Stomach (tissue), 4 donors: ENCODE measurements around the gene IQSEC1.

Source experiments
- CTCF ChIP-seq, 7 experiments: fragments of 450-650 bp in 4 of 7; fragments of 200-600 bp in 3 of 7; sonication (generic) in 3 of 7; IDR thresholded peaks; one replicate each; pipeline ENCODE4 v1.5.1; 2016 to 2019; ENCODE audit warnings: antibody characterized with exemption in 7 of 7, control low read depth in 2 of 7, mild to moderate bottlenecking in 1 of 7
- POLR2A ChIP-seq, 4 donors: fragments of 450-650 bp; IDR thresholded peaks; one replicate each; pipeline ENCODE4 v1.6.1; 2016; ENCODE audit warnings: antibody characterized with exemption in 4 of 4, control low read depth in 2 of 4, mild to moderate bottlenecking in 1 of 4, moderate library complexity in 1 of 4
- POLR2AphosphoS5 ChIP-seq, 3 donors: sonication (generic); formaldehyde crosslinking; IDR thresholded peaks; one replicate each; pipeline ENCODE4 v1.6.1; 2016; ENCODE audit warnings: antibody characterized with exemption in 3 of 3

GRCh38 chr3:13062647-13063046 lies 10.6 kb downstream of the IQSEC1 start:
- no peak for TF ChIP-seq CTCF (IDR thresholded peaks at IDR 0.05)
- no peak for TF ChIP-seq POLR2AphosphoS5 (IDR thresholded peaks at IDR 0.05)
- no peak for TF ChIP-seq POLR2A (IDR thresholded peaks at IDR 0.05)
